Erythroblast (primary cell): ENCODE measurements around the gene RPF1.

Source experiments
- GATA1 ChIP-seq: IDR thresholded peaks from 2 replicates; pipeline ENCODE4 v1.6.1; 2011; ENCODE audit warnings: low read depth, mild to moderate bottlenecking, control low read depth, low read length, moderate library complexity
- POLR2A ChIP-seq: IDR thresholded peaks from 2 replicates; pipeline ENCODE4 v1.6.1; 2011; ENCODE audit warnings: mild to moderate bottlenecking, low read length

DNA sequence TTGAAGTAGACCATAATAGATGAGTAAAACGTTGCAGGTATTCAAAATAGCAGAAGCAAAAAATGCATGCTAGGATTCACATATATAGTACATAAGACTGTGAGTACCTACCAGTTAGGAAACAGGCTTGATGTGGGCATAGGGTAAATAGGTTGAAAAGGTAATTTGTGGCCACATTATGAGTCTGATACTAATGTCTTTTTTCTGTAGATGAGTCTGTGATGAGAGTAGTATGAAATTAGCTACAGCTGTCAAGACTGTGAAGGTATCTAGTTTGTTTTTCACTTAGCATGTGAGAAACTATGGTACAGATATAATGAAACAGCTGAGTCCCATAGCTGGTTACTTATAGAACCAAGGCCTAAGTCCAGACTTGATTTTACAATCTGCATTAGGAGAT, 14.7 kb downstream of the RPF1 start:
- TF ChIP-seq POLR2A: no peak
- TF ChIP-seq GATA1: no peak
